Suppressor macrophage (primary cell): ENCODE measurements around the gene DHX30.
"Not testable (repeated sequence)": the region's sequence is repeated elsewhere in the genome, so short reads cannot be mapped to it uniquely, and the experiment has no call there.

Experiments used
- DNase-seq, 4 experiments: peaks; one replicate each; pipeline ENCODE4 v3.0.0-alpha.2; 2020 to 2022

DHX30 gene

DNA sequence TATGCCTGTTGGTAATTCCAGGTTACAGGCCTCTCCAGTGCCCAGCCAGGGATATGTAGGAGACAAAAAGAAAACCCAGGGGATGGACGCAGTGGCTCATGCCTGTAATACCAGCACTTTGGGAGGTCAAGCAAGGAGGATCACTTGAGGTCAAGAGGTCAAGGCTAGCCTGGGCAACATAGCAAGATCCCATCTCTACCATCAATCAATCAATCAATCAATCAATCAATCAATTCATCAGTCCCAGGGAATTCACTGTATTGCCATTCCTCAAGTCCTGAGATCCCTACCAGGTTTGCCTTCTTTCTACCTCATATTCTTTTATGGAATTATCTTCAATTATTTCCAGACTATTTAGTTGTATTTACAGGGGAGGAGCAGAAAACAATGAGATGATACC is 82.2 kb downstream of the DHX30 start:
- DNase-seq, result no peak

DNA sequence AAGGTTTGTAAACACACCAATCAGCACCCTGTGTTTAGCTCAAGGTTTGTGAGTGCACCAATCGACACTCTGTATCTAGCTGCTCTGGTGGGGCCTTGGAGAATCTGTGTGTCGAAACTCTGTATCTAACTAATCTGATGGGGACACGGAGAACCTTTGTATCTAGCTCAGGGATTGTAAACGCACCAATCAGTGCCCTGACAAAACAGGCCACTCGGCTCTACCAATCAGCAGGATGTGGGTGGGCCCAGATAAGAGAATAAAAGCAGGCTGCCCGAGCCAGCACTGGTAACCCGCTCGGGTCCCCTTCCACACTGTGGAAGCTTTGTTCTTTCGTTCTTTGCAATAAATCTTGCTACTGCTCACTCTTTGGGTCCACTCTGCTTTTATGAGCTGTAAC is 85.1 kb downstream of the DHX30 start:
- DNase-seq, result not testable (repeated sequence)

DNA sequence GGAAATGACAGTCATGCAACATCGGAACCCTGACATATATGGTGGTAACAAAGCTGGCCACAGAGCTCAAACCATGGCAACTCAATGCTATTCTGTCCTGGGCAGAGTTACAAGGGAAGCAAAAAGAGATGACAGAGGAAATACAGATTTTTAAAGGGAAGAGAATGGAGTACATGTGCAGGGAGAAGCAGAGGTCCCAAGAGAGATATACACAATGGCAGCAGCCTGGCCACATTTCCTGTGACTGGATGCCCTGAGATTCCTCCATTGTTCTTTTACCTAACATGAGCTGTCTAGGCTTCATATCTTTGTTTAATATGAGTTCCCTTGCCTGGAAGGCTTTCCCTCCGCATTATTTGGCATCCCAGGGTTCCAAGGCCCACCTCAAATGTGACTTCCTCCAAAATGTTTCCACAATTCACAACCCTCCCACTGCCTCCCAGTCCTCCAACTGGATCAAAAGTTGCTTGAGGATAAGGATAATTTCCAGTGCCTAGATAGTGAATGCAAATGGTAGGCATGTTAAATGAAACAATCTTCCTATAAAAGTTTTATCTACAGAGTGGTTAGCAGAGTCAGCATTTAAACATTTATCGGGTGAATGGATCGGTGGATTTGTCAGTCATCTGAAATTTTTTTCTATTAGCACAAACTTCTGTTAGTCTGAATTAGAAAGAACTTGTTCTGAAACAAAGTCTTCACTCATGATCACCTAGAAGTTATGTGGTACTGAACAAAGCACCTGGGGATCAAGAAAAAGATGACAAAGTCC is 86.2 kb downstream of the DHX30 start:
- DNase-seq, result no peak

DNA sequence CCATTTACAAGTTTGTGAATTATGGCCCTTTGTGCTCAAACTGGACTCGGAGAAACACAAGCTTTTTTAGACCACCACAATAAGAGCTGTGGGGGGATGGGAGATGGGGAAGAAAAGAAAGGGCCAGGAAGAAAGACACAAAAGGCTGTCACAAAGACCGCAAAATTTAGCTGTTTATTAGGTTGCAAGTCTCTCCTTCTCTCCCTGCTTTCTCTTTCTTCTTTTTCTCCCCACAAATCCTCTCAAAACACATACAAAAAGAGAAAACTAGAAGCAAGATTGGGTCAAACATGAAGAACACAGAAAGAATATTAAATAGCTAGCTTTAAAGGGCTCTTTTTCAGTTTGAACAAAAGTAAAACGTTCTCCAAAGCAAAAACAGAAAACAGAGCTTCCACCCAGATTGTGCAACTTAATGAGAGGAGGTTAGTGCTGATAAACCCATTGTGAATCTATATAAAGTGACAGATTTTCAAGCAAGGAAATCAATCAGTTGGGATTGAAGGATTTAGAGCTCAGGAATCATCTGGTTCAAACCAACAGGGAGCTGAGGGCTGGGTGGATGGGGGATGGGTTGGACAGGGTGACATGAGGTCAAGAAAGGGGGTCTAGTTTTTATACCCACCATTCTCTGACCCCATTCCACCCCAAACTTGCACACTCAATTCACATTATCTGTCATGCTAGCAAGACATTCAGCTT is 87.3 kb downstream of the DHX30 start:
- DNase-seq, result no peak

DNA sequence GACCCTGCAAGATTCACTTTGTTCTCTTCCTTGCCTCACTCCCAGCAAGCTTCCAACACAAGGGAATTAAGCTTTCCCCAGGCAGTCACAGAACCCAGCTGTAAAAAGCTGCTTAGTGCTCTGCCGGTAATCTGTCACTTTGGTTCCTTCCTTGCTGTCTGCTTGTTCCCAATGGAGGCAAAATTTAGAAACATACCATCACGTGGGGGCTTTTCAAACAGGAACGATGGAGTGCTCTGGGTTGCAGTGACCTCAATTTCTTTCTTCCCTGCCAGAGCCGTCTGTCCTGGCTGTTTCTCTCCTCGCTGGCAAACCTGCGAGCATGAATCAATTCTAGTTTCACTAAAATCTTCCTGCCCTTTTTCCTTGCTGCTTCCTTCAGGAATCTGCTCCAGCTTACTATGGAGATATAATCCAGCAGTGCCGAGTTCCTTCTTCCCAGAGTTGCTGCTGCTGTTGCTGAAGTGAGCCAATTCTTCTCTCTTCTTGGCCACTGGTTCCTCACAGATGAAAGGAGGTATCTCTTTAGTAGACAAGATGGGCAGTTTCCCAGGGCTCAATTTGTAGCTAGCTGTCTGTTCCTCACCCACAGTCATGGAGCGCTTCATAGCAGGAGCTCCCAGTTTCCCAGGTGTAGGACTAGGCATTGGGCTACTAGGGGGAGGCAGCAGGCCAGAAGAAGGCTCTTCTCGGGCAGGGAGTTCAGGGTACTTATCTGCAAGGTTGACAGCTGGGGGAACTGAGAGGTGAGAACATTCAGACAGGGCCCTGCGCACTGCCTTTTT is 88.1 kb downstream of the DHX30 start:
- peak in 2 of 4 experiments; percentile 5 to 8 for DNase-seq

DNA sequence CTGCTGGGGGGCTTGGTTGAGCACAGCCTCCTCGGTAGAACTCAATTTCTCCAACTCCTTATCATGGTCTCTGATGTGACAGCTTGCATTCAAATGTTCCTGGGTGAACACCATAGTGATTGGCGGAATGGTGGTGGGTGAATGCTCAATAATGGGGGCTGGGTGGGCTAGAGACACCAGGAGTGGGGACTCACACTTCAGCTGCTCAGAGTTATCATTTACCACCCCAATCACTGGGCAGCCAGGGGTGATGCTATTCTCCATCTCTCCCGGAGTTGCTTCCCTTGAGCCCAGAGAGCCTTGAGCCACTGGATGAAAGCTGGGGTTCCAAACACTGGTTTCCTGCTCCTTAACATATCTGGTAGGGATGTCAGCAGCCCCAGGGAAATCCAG is 88.7 kb downstream of the DHX30 start:
- DNase-seq, result no peak

DNA sequence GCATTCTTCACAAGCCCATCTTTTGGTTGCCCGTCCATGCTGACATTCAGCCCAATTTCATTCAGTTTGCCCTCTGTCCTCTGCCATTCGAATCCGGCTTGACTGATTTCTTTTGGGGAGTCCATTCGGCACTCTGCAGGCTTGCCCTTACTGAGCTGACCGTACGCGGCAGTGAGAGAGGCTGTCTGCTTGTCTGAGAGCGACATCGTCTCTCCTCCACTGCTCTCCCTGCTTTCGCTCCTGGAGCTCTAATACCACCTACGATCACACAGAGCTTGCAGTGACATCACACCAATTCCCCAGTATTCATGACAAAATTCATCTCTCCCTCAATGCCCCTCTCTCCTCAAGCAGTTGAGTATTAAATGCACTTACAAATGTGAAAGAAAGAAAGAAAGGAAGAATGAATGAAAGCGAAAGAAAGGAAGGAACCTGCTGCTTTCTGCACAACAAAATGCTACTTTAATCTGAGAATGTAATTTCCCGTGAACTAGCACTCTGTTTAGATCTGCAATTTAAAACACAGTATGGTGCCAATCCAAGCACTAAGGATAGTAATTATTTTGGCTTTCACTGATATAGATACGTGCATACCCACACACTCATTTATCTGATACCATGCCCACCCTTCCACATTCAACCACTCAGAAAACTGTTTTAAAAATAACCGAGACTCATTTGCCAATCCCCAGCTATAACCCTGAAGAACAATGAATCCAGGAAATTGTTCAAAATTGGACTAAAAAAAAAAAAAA is 89.5 kb downstream of the DHX30 start:
- no peak for DNase-seq

DNA sequence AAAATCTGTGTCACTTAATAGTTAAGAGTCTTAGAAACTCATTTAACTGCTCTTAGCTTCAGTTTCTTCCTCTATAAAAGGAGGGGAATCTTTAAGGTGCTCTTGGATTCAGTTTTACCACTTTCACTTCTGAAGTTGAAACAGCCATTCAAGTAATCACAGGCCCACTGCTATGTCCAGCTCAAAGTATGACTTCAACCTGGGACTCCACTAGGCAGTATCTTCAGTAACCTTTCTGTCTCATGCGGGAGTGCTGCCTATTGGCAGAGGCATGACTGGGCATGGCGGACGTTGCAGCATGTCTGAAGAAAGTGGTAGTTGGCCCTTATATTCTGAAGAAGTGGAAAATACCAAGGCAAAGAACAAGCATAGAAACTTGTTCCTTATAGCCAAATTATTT is 92.3 kb downstream of the DHX30 start:
- DNase-seq, result no peak

DNA sequence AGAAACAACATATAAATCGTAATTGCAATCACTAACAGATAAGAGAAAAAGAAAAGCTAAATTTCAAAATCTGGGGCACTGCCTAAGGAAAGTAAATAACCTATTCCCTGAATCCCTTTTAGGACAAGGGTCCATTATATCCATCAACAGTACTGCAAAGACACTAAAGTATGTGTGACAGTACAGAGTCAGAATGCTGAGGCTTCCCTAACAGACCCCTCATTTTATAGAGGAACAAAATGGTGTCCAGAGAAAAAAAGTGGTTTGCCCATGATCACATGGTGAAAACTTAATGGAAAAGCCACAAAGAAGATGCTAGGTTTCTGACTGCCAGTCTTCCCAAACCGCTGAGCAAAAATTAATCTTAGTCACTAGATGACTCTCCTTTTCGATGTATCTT is 93.8 kb downstream of the DHX30 start:
- DNase-seq, result no peak

DNA sequence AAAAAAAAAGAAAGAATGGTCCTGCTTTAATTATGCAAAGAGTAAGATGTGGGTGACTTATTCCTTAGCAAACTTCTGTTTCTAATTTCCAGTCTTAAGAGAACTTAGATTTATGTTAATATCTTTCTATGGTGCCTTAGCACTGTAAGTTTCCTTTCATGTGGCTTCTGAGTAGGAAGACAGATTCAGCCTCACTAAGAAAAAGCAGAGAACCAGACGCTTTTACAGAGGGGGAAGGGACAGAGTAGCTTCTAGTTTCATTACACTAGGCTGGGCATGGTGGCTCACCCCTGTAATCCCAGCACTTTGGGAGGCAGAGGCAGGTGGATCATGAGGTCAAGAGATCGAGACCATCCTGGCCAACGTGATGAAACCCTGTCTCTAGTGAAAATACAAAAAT is 95.0 kb downstream of the DHX30 start:
- no peak for DNase-seq

DNA sequence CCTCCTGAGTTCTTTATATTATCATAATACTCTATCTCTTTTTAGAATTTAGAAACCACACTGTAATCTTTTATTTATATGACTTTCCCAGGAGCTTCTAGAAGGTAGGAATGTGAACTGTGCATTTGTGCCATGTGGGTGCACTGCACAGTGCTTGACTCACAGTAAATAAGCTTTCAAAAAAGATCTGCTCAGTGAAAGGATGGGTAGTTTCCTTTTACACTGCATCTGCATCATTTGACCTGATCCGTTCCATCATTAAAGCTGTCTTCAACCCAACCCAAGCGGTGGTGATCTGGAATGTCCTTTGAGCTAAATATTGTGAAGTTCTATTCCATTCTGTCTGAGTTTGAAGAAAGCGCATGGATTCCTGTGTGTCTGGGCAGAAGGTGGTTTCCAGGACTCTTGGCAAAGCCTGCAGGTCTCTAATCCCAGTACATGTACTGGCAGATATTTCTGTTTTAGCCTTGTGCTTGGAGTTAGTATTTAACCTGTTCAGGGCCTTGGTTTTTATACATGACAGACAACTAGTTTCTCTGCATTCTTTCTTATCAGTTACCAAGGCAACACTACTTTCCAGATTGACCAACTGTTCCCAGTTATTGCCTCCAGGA is 96.7 kb downstream of the DHX30 start:
- DNase-seq, result no peak
